Anterior cingulate cortex (tissue), 58 donors: ENCODE data around the gene LPCAT1.
"Not testable (repeated sequence)": the region's sequence is repeated elsewhere in the genome, so short reads cannot be mapped to it uniquely, and the experiment has no call there.

Source experiments
- DNase-seq, 58 donors: peaks; one replicate each; lab custom pipeline; 2025; lab: John Stamatoyannopoulos, UW

The LPCAT1 gene

GRCh38 chr5:1472964-1473628, 50.7 kb downstream of the LPCAT1 start:
- no peak for DNase-seq

- DNase-seq, result no peak
Observed at GRCh38 chr5:1471997-1472963, 51.5 kb downstream of the LPCAT1 start.

GRCh38 chr5:1471240-1471853, 52.4 kb downstream of the LPCAT1 start:
- DNase-seq, result no peak

- DNase-seq, result no peak
Observed at GRCh38 chr5:1470762-1471211, 53.0 kb downstream of the LPCAT1 start.

GRCh38 chr5:1468629-1469527, 54.9 kb downstream of the LPCAT1 start:
- DNase-seq, result no peak

- peak in 12 of 58 donors; percentile 7 to 37 (median 24) for DNase-seq
Observed at GRCh38 chr5:1468247-1468612, 55.5 kb downstream of the LPCAT1 start.

GRCh38 chr5:1467341-1468246, 56.2 kb downstream of the LPCAT1 start:
- DNase-seq, result no peak

GRCh38 chr5:1466631-1467265, 57.0 kb downstream of the LPCAT1 start:
- DNase-seq, result no peak

GRCh38 chr5:1465966-1466471, 57.7 kb downstream of the LPCAT1 start:
- DNase-seq, result no peak

- no peak for DNase-seq
Observed at GRCh38 chr5:1465117-1465516, 58.6 kb downstream of the LPCAT1 start.

- no peak for DNase-seq
Observed at GRCh38 chr5:1464511-1464910, 59.2 kb downstream of the LPCAT1 start.

- no peak for DNase-seq
Observed at GRCh38 chr5:1464096-1464446, 59.7 kb downstream of the LPCAT1 start.

GRCh38 chr5:1463326-1464095, 60.2 kb downstream of the LPCAT1 start:
- no peak for DNase-seq

- DNase-seq, result no peak
Observed at GRCh38 chr5:1462358-1462757, 61.4 kb downstream of the LPCAT1 start.

GRCh38 chr5:1461396-1461795, 62.4 kb downstream of the LPCAT1 start:
- DNase-seq, result no peak

GRCh38 chr5:1460054-1460682, 63.6 kb downstream of the LPCAT1 start:
- no peak for DNase-seq

GRCh38 chr5:1459435-1459834, 64.3 kb downstream of the LPCAT1 start:
- not testable (repeated sequence) for DNase-seq
